Measurements from ENCODE around the gene FAAP20.

GRCh38 chr1:2175055-2175414 lies 19.5 kb downstream of the FAAP20 start:
- TF ChIP-seq CTCF (IDR thresholded peaks at IDR 0.05; ENCODE audit: poor library complexity), result no peak
- no peak for TF ChIP-seq EZH2 (IDR thresholded peaks at IDR 0.05; ENCODE audit: borderline replicate concordance)

Data from hepatocyte (in vitro differentiated cells).